ENCODE data around the gene TSNAX.

DNA sequence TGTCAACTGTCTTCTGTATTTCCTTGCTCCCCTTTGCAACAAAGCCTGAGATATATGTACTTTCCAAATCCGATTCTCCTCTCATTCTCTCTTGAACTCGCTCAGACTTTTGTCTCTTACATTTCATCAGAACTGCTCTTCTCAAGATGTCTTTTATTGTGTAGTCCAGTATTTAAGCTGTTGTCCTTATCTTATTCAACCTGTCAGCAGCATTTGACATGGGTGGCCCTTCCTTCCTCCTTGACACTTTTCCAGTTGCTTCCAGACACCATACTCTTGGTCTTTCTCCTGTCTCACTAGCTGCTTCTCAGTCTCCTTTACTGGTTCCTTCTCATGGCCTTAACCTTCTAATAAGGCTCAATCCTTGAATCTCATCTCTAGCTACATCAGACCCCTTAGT lies 47.0 kb downstream of the TSNAX start:
- no peak for TF ChIP-seq RCOR1 (IDR thresholded peaks at IDR 0.05; ENCODE audit: low read length)
- TF ChIP-seq YY1 (IDR thresholded peaks at IDR 0.05; ENCODE audit: low read depth), result no peak
- TF ChIP-seq, protein P1, sequence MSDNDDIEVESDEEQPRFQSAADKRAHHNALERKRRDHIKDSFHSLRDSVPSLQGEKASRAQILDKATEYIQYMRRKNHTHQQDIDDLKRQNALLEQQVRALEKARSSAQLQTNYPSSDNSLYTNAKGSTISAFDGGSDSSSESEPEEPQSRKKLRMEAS (IDR thresholded peaks at IDR 0.05; ENCODE audit: low read depth), result no peak
- TF ChIP-seq, protein P2, sequence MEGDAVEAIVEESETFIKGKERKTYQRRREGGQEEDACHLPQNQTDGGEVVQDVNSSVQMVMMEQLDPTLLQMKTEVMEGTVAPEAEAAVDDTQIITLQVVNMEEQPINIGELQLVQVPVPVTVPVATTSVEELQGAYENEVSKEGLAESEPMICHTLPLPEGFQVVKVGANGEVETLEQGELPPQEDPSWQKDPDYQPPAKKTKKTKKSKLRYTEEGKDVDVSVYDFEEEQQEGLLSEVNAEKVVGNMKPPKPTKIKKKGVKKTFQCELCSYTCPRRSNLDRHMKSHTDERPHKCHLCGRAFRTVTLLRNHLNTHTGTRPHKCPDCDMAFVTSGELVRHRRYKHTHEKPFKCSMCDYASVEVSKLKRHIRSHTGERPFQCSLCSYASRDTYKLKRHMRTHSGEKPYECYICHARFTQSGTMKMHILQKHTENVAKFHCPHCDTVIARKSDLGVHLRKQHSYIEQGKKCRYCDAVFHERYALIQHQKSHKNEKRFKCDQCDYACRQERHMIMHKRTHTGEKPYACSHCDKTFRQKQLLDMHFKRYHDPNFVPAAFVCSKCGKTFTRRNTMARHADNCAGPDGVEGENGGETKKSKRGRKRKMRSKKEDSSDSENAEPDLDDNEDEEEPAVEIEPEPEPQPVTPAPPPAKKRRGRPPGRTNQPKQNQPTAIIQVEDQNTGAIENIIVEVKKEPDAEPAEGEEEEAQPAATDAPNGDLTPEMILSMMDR (IDR thresholded peaks at IDR 0.05), result no peak
- no peak for TF ChIP-seq CHD2 (IDR thresholded peaks at IDR 0.05; ENCODE audit: low read length, partially characterized antibody)
- no peak for TF ChIP-seq TAF1 (IDR thresholded peaks at IDR 0.05; ENCODE audit: borderline replicate concordance, low read depth, low read length)
